Stimulated activated CD8-positive, alpha-beta memory T cell treated with anti-CD3 and anti-CD28 coated beads, Interleukin-15, amount 100 ng/mL, for 48 hours (primary cell): ENCODE data around the gene LTF.
"Not testable (repeated sequence)": the region's sequence is repeated elsewhere in the genome, so short reads cannot be mapped to it uniquely, and the experiment has no call there.

Experiments
- DNase-seq, 2 donors: peaks; one replicate each; pipeline ENCODE4 v3.0.0-alpha.2; 2020; ENCODE audit warnings: low read depth in 2 of 2

LTF gene

GRCh38 chr3:46464326-46465195, at the start of gene LTF:
LTF (minus strand) TSS chr3:46464905; CDS start chr3:46464867, 38 bp downstream.
- no peak for DNase-seq

- DNase-seq: no peak
These were observed 47.6 kb upstream of the LTF start for GRCh38 chr3:46512191-46512749.

GRCh38 chr3:46509661-46510187, 45.0 kb upstream of the LTF start:
- no peak for DNase-seq

GRCh38 chr3:46508850-46509591, 44.3 kb upstream of the LTF start:
- DNase-seq: no peak

GRCh38 chr3:46506526-46506925, 41.8 kb upstream of the LTF start:
- no peak for DNase-seq

- DNase-seq: no peak
These were observed 41.2 kb upstream of the LTF start for GRCh38 chr3:46505953-46506352.

- no peak for DNase-seq
These were observed 40.1 kb upstream of the LTF start for GRCh38 chr3:46504789-46505188.

- DNase-seq: no peak
These were observed 38.6 kb upstream of the LTF start for GRCh38 chr3:46503200-46503874.

- DNase-seq: no peak
These were observed 37.0 kb upstream of the LTF start for GRCh38 chr3:46501702-46502101.

GRCh38 chr3:46500656-46501635, 36.2 kb upstream of the LTF start:
- DNase-seq: no peak

GRCh38 chr3:46498916-46499519, 34.3 kb upstream of the LTF start:
- no peak for DNase-seq

GRCh38 chr3:46497556-46498265, 33.0 kb upstream of the LTF start, which contains the start of gene RTP3:
RTP3 (plus strand) TSS chr3:46497976; CDS start chr3:46498063, 87 bp downstream.
- no peak for DNase-seq

GRCh38 chr3:46496746-46497555, 32.2 kb upstream of the LTF start:
- DNase-seq: no peak

GRCh38 chr3:46495901-46496456, 31.3 kb upstream of the LTF start:
- no peak for DNase-seq

GRCh38 chr3:46494491-46494890, 29.8 kb upstream of the LTF start:
- DNase-seq: not testable (repeated sequence)

- DNase-seq: no peak
These were observed 28.3 kb upstream of the LTF start for GRCh38 chr3:46492890-46493547.
